ENCODE results near the gene CASZ1. TPM values are rescaled to one million over a fixed set of nuclear protein-coding genes. Genes with fewer than 3 reads are reported as not detected.

Gene CASZ1, protein sequence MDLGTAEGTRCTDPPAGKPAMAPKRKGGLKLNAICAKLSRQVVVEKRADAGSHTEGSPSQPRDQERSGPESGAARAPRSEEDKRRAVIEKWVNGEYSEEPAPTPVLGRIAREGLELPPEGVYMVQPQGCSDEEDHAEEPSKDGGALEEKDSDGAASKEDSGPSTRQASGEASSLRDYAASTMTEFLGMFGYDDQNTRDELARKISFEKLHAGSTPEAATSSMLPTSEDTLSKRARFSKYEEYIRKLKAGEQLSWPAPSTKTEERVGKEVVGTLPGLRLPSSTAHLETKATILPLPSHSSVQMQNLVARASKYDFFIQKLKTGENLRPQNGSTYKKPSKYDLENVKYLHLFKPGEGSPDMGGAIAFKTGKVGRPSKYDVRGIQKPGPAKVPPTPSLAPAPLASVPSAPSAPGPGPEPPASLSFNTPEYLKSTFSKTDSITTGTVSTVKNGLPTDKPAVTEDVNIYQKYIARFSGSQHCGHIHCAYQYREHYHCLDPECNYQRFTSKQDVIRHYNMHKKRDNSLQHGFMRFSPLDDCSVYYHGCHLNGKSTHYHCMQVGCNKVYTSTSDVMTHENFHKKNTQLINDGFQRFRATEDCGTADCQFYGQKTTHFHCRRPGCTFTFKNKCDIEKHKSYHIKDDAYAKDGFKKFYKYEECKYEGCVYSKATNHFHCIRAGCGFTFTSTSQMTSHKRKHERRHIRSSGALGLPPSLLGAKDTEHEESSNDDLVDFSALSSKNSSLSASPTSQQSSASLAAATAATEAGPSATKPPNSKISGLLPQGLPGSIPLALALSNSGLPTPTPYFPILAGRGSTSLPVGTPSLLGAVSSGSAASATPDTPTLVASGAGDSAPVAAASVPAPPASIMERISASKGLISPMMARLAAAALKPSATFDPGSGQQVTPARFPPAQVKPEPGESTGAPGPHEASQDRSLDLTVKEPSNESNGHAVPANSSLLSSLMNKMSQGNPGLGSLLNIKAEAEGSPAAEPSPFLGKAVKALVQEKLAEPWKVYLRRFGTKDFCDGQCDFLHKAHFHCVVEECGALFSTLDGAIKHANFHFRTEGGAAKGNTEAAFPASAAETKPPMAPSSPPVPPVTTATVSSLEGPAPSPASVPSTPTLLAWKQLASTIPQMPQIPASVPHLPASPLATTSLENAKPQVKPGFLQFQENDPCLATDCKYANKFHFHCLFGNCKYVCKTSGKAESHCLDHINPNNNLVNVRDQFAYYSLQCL (N-terminal part only)
- total RNA-seq = 10 to 100 TPM; 11.0 to 11.5 TPM

DNA sequence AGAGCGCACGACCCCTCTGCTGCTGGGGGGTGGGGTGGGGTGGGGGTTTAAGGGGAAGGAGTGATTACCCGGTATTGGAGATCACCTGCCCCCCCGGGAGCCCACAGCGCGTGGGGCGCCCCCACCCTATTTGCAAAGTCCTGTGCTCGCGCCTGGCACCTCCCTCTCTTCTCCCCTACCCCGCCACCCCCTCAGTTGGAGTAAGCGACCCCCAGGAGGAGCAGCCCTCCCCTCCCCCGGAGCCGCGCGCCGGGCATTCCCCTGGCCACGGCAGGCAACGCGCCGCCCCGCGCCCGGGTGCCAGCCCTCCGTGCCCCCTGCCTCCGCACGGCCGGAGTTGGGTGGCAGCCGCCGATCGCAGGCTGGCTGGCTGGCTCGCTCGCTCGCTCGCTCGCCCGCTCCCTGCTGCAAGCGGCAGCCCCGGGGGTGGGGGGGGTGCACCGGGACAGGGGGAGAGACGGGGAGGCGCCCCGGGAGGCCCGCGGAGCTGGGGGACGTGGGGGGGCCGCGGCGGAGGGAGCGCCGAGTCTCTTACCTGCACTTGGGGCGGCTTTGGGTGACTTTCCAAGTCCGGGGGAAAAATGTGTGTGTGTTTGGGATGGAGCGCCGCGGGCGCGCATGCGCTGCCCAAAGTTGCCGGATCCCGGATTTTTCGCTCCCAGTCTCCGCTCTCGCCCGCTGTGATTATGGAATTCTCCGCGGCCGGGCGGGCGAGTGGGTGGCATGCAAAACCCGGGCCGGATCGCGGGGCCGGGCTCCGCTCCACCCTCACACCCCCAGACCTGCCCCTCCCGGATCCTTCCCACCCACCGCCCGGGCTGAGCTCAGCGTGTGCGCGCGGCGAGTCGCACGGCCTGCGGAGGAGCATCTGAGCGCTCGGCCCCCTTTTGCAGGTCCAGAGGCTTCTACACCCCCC lies at the start of gene CASZ1:
CASZ1 (minus strand) TSS at position 618 of the 916 bp plus-strand sequence. CDS start 102,757 bp downstream, outside the sequence.
- peak within 1 kb of the TSS; percentile 85 for H3K4me3 Mint-ChIP-seq
- H3K9me3 Mint-ChIP-seq = no peaks in the 10 kb centered on the region
- POLR2A ChIA-PET = no interaction called here
- H3K27me3 Mint-ChIP-seq = peaks cover 73% of the 10 kb centered on the region
- no peaks in the 10 kb centered on the region for H3K36me3 Mint-ChIP-seq
- DNase-seq = peak; percentile 35
- peaks cover 10% of the 10 kb centered on the region for H3K4me1 Mint-ChIP-seq
- no peak for ATAC-seq (ENCODE audit: low read depth)
- no peak within 1 kb of the TSS for H3K27ac Mint-ChIP-seq

- no peak overlapping the region for H3K4me3 Mint-ChIP-seq
- no peaks in the 10 kb centered on the region for H3K9me3 Mint-ChIP-seq
- H3K36me3 Mint-ChIP-seq = no peaks in the 10 kb centered on the region
- DNase-seq = no peak
- peaks cover 37% of the 10 kb centered on the region for H3K27me3 Mint-ChIP-seq
- POLR2A ChIA-PET = no interaction called here
- H3K27ac Mint-ChIP-seq = no peak overlapping the region
- ATAC-seq (ENCODE audit: low read depth) = no peak
- H3K4me1 Mint-ChIP-seq = peaks cover 2% of the 10 kb centered on the region
These were observed 47.3 kb upstream of the CASZ1 start for GRCh38 chr1:10843697-10844096.

DNA sequence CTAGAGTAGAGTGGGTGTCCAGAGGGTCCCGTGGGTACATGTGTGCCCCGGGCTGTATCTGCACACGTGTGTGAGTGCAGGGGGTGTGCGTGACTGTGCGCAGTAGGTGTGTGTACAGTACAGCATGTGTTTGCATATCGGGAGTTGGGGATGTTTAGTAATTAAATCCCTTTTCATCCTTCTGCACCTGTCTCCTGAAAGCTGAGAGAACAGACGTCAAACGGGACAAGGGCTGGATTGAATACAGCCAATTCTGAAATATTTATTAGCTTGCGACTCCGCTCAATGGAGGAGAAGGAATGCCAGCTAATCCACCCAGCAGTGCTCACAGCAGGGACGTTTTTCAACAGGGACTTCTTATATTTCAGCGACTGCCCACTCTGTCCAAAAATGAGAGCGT lies 44.7 kb upstream of the CASZ1 start:
- no peak overlapping the region for H3K27ac Mint-ChIP-seq
- POLR2A ChIA-PET = no interaction called here
- H3K9me3 Mint-ChIP-seq = no peaks in the 10 kb centered on the region

GRCh38 chr1:10839188-10839770 lies 42.8 kb upstream of the CASZ1 start:
- no peaks in the 10 kb centered on the region for H3K9me3 Mint-ChIP-seq
- POLR2A ChIA-PET = no interaction called here
- H3K36me3 Mint-ChIP-seq = no peaks in the 10 kb centered on the region
- H3K27ac Mint-ChIP-seq = no peak overlapping the region
- DNase-seq (no peak), ATAC-seq (ENCODE audit: low read depth) (no peak)
- peaks cover 2% of the 10 kb centered on the region for H3K4me1 Mint-ChIP-seq
- no peak overlapping the region for H3K4me3 Mint-ChIP-seq
- H3K27me3 Mint-ChIP-seq = peaks cover 28% of the 10 kb centered on the region

More for the DNA sequence above, 44.7 kb upstream of the CASZ1 start:
- Mint-ChIP-seq H3K4me3 (no peak overlapping the region), H3K4me1 (peaks cover 2% of the 10 kb centered on the region), H3K36me3 (no peaks in the 10 kb centered on the region), H3K27me3 (peaks cover 37% of the 10 kb centered on the region)
- DNase-seq (no peak), ATAC-seq (ENCODE audit: low read depth) (no peak)

GRCh38 chr1:10838541-10838940 lies 42.1 kb upstream of the CASZ1 start:
- Mint-ChIP-seq H3K9me3 (no peaks in the 10 kb centered on the region), H3K4me1 (peaks cover 2% of the 10 kb centered on the region), H3K27ac (no peak overlapping the region), H3K36me3 (no peaks in the 10 kb centered on the region), H3K4me3 (no peak overlapping the region), H3K27me3 (peaks cover 29% of the 10 kb centered on the region)
- ATAC-seq (ENCODE audit: low read depth) (no peak), DNase-seq (no peak)
- POLR2A ChIA-PET = no interaction called here

DNA sequence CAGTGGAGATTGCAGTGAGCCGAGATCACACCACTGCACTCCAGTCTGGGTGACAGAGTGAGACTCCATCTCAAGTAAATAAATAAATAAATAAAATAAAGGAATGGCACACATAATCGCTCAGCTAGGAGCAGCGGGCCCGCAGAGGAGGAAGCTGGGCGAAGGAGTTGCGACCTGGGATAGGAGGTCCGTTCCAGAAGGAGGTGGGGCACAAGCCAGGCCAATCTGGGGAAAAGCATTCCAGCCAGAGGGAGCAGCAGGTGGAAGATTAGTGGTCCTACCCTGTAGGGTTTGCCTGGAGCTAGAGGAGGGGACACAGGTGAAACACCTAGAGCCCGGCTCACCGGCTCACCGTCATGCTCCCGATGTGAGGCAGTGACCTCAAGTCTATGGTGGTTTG lies 40.3 kb upstream of the CASZ1 start:
- Mint-ChIP-seq H3K27me3 (peaks cover 31% of the 10 kb centered on the region), H3K4me3 (no peak overlapping the region), H3K4me1 (peaks cover 2% of the 10 kb centered on the region), H3K36me3 (no peaks in the 10 kb centered on the region), H3K27ac (no peak overlapping the region), H3K9me3 (no peaks in the 10 kb centered on the region)
- DNase-seq (no peak), ATAC-seq (ENCODE audit: low read depth) (no peak)
- POLR2A ChIA-PET = no interaction called here

- Mint-ChIP-seq H3K27ac (no peak overlapping the region), H3K9me3 (no peaks in the 10 kb centered on the region), H3K4me1 (peaks cover 2% of the 10 kb centered on the region), H3K27me3 (peaks cover 32% of the 10 kb centered on the region), H3K4me3 (no peak overlapping the region), H3K36me3 (no peaks in the 10 kb centered on the region)
- DNase-seq = no peak
- POLR2A ChIA-PET = no interaction called here
- ATAC-seq (ENCODE audit: low read depth) = no peak
These were observed 39.5 kb upstream of the CASZ1 start for GRCh38 chr1:10835822-10836421.

DNA sequence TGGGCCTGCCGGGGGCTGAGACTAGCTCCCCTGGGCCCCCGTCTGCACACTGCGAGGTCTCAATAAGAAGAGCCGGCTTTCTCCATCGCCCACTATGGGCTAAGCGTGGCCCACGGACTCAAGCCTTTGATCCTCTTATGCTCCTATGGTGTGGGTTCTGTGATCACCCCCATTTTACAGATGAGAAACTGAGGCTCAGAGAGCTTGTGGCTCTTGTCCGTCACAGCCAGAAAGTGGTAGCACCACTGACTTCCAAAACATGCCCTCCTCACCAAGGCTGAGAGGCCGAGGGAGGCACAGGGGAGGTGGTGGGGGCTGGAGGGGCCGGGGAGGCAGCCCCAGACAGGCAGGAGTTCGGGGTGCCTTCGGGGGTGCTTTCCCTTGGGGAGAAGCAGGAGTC lies 39.0 kb upstream of the CASZ1 start:
- Mint-ChIP-seq H3K9me3 (no peaks in the 10 kb centered on the region), H3K27me3 (peaks cover 35% of the 10 kb centered on the region), H3K4me1 (peaks cover 2% of the 10 kb centered on the region), H3K36me3 (no peaks in the 10 kb centered on the region), H3K4me3 (no peak overlapping the region), H3K27ac (no peak overlapping the region)
- ATAC-seq (ENCODE audit: low read depth) (no peak), DNase-seq (no peak)
- POLR2A ChIA-PET = no interaction called here

DNA sequence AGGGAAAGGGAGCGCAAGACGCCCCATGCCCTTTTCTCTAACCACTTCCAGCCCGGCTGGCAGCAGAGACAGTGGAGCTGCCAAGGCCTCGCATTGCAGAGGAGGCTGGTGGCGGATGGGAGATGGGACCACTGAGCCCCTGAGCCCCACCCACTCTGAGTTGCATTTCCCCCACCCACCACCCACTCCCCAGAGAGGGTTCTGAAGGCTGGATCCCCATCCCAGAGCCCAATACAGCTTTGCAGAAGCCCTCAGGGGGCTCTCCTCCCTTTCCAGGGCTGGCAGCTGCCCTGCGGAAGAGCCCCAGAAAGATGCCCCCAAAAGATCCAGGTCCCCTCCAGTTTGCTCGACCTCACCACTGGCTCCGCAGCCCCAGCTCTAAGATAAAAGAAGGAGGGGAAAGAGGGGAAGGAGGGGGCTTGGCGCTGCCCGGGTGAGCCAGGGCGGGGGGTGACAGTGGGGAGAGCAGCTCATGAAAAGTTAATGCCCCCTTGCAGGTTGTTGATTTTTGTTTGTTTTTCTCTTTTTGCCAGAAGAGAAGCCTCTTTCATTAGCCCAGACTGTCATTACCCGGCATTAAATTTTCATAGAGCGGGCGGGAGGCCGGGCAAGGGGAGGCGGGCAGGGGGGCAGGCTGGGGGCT lies 38.4 kb upstream of the CASZ1 start:
- DNase-seq (no peak), ATAC-seq (ENCODE audit: low read depth) (no peak)
- no peak overlapping the region for H3K27ac Mint-ChIP-seq
- no peaks in the 10 kb centered on the region for H3K36me3 Mint-ChIP-seq
- H3K9me3 Mint-ChIP-seq = no peaks in the 10 kb centered on the region
- POLR2A ChIA-PET = no interaction called here
- peaks cover 2% of the 10 kb centered on the region for H3K4me1 Mint-ChIP-seq
- no peak overlapping the region for H3K4me3 Mint-ChIP-seq
- peaks cover 35% of the 10 kb centered on the region for H3K27me3 Mint-ChIP-seq

DNA sequence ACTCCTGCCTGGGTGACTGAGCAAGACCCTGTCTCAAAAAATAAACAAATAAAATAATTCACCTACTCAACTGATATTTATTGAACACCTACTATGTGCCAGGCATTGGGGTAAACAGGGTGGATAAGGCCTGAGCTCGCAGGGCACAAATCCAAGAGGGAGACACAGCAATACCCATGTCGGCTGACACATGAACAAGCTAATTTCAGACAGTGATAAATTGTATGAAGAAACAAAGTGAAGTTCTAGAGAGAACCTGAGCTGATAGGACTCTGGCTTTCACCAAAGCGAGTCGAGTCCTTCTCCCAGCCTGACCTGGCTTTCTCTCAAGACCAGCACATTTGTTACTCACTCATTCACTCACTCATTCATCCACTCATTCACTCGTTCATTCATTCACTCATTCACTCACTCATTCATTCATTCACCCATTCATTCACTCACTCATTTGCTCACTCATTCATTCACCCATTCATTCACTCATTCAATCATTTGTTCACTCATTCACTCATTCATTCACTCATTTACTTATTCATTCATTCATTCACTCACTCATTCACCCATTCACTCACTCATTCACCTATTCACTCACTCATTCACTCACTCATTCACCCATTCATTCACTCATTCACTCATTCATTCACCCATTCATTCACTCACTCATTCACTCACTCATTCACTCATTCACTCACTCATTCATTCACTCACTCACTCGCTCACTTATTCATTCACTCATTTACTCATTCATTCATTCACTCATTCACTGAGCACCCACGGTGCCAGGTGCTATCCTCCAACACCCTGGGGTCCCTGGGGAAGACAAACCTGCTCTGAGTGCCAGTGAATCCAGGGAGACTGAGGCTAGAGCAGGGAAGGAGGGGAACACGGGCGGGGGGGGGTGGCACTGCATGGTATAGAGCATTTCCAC lies 37.4 kb upstream of the CASZ1 start:
- H3K27ac Mint-ChIP-seq = no peak overlapping the region
- peaks cover 34% of the 10 kb centered on the region for H3K27me3 Mint-ChIP-seq
- POLR2A ChIA-PET = interaction anchor here (0.7 kb wide), 1 partner anchor 285 kb away, joined by 3 read pairs; no protein-coding TSS in a partner anchor
- DNase-seq (no peak), ATAC-seq (ENCODE audit: low read depth) (no peak)
- H3K36me3 Mint-ChIP-seq = no peaks in the 10 kb centered on the region
- no peaks in the 10 kb centered on the region for H3K9me3 Mint-ChIP-seq
- H3K4me3 Mint-ChIP-seq = no peak overlapping the region
- peaks cover under 1% of the 10 kb centered on the region for H3K4me1 Mint-ChIP-seq

GRCh38 chr1:10832703-10833102 lies 36.3 kb upstream of the CASZ1 start:
- Mint-ChIP-seq H3K27me3 (peaks cover 37% of the 10 kb centered on the region), H3K4me1 (no peaks in the 10 kb centered on the region), H3K9me3 (no peaks in the 10 kb centered on the region)

More at GRCh38 chr1:10832703-10833102, 36.3 kb upstream of the CASZ1 start:
- ATAC-seq (ENCODE audit: low read depth) (no peak), DNase-seq (no peak)
- Mint-ChIP-seq H3K27ac (no peak overlapping the region), H3K36me3 (no peaks in the 10 kb centered on the region), H3K4me3 (no peak overlapping the region)
- POLR2A ChIA-PET = no interaction called here
